ENCODE data around the gene KRTAP9-4.
"Not testable (repeated sequence)": the region's sequence is repeated elsewhere in the genome, so short reads cannot be mapped to it uniquely, and the experiment has no call there.

- not testable (repeated sequence) for TF ChIP-seq CTCF, POLR2A (IDR thresholded peaks at IDR 0.05)
These were observed 26.2 kb downstream of the KRTAP9-4 start, which contains the start of gene KRTAP9-7 for GRCh38 chr17:41275648-41276190.
